Stomach (tissue), 19 donors: ENCODE results near the gene OR10G6. TPM values are rescaled to one million over a fixed set of nuclear protein-coding genes. Genes with fewer than 3 reads are reported as not detected.

ENCODE experiments used
- DNase-seq, 2 donors: peaks; one replicate each; pipeline versions ENCODE4 v3.0.0 to v3.0.0-alpha.2; 2013 to 2019
- H3K27ac ChIP-seq, 5 donors: fragments of 200-600 bp in 4 of 5; sonication (generic) in 4 of 5; one replicate each; pipeline ENCODE4 v1.5.1; 2013 to 2019; ENCODE audit warnings: mild to moderate bottlenecking in 1 of 5, moderate library complexity in 1 of 5
- H3K27me3 ChIP-seq, 3 donors: fragments of 200-600 bp; sonication (generic); one replicate each; pipeline ENCODE4 v1.5.1; 2017 to 2019; ENCODE audit warnings: mixed run types in 1 of 3
- H3K36me3 ChIP-seq, 4 donors: fragments of 200-600 bp; sonication (generic); 1 replicate in 3 of 4; 2 replicates in 1 of 4; pipeline ENCODE4 v1.5.1; 2016 to 2019
- H3K4me1 ChIP-seq, 4 donors: fragments of 200-600 bp; sonication (generic); one replicate each; pipeline ENCODE4 v1.5.1; 2016 to 2019
- H3K4me3 ChIP-seq, 4 donors: fragments of 200-600 bp; sonication (generic) in 3 of 4; one replicate each; pipeline ENCODE4 v1.5.1; 2016 to 2019; ENCODE audit warnings: mild to moderate bottlenecking in 1 of 4
- H3K9me3 ChIP-seq, 4 donors: fragments of 200-600 bp; sonication (generic); one replicate each; pipeline ENCODE4 v1.5.1; 2016 to 2019
- CTCF ChIP-seq, 7 experiments: fragments of 450-650 bp in 4 of 7; fragments of 200-600 bp in 3 of 7; sonication (generic) in 3 of 7; IDR thresholded peaks; one replicate each; pipeline ENCODE4 v1.5.1; 2016 to 2019; ENCODE audit warnings: antibody characterized with exemption in 7 of 7, control low read depth in 2 of 7, mild to moderate bottlenecking in 1 of 7
- EP300 ChIP-seq: sonication (generic); formaldehyde crosslinking; IDR thresholded peaks from one replicate; pipeline ENCODE4 v1.6.1; 2017; ENCODE audit warnings: antibody characterized with exemption
- POLR2A ChIP-seq, 4 donors: fragments of 450-650 bp; IDR thresholded peaks; one replicate each; pipeline ENCODE4 v1.6.1; 2016; ENCODE audit warnings: antibody characterized with exemption in 4 of 4, control low read depth in 2 of 4, mild to moderate bottlenecking in 1 of 4, moderate library complexity in 1 of 4
- POLR2AphosphoS5 ChIP-seq, 3 donors: sonication (generic); formaldehyde crosslinking; IDR thresholded peaks; one replicate each; pipeline ENCODE4 v1.6.1; 2016; ENCODE audit warnings: antibody characterized with exemption in 3 of 3
- WGBS, 5 donors: extraction: QIAGEN DNeasy Blood & Tissue Kit in 3 of 5; methylation state at CpG; one replicate each; pipeline versions ENCODE4 v1.1.5 to v1.1.7; 2013 to 2018; 5-methylcytosine and 5-hydroxymethylcytosine counted together
- intact Hi-C: fragments of 100-400 bp; cut with DNase I; formaldehyde crosslinking; loops from one replicate; pipeline ENCODE4 v1.15.1; 2023; ENCODE audit warnings: low total_unique reads
- long read RNA-seq, 10 donors: transcript quantifications; one replicate each; lab custom pipeline, GENCODE V29; 2026
- polyA plus RNA-seq, 3 donors: library from polyadenylated mRNA; stranded (reverse); fragments of 200-250 nt; gene quantifications; one replicate each; pipeline ENCODE4 v1.2.3, GENCODE V29; 2013
- total RNA-seq, 5 donors: library from RNA; depleted of rRNA; stranded (reverse); fragments of >200 nt; gene quantifications; one replicate each; pipeline versions ENCODE4 v1.1.0 to v1.2.3, GENCODE V29; 2014 to 2016
- donor health status: healthy with polysubstance abuse.
- donor health status: Bipolar disorder and iron deficiency.
- donor health status: healthy.

The OR10G6 gene
- total RNA-seq (not detected), polyA plus RNA-seq (not detected)
- long read RNA-seq, donor 1: 0 reads
- long read RNA-seq, donor 2: 0 reads
- long read RNA-seq, donor 3: 0 reads
- long read RNA-seq, donor 4: 0 reads
- long read RNA-seq, donor 5: 0 reads
- long read RNA-seq, donor 6: 0 reads
- long read RNA-seq, donor 7: 0 reads
- long read RNA-seq, donor 8: 0 reads
- long read RNA-seq, donor 9: 0 reads
- long read RNA-seq, donor 10: 0 reads

GRCh38 chr11:123995119-123995518 is at the start of gene OR10G6:
Gene OR10G6, minus strand, starts transcription at chr11:123995161. Its CDS starts 0 bp downstream, at chr11:123995161.
- Histone ChIP-seq H3K9me3 (no peaks in the 10 kb centered on the region), H3K27me3 (no peaks in the 10 kb centered on the region), H3K4me1 (no peaks in the 10 kb centered on the region), H3K36me3 (no peaks in the 10 kb centered on the region), H3K4me3 (no peak within 1 kb of the TSS), H3K27ac (no peak within 1 kb of the TSS)
- TF ChIP-seq CTCF (IDR thresholded peaks at IDR 0.05) (no peak), EP300 (no peak), POLR2AphosphoS5 (IDR thresholded peaks at IDR 0.05) (no peak), POLR2A (IDR thresholded peaks at IDR 0.05) (no peak)
- DNase-seq: no peak
- WGBS, 5 donors: 74 to 87% (median 76%) methylated on average over 1 of the region's 1 CpG
- intact Hi-C loops: no loop called here

- TF ChIP-seq EP300 (no peak), POLR2A (IDR thresholded peaks at IDR 0.05) (no peak), CTCF (IDR thresholded peaks at IDR 0.05) (no peak), POLR2AphosphoS5 (IDR thresholded peaks at IDR 0.05) (no peak)
- no peak for DNase-seq
- 68 to 76% (median 71%) methylated on average over 4 of the region's 4 CpGs for WGBS, 5 donors
- H3K4me3 ChIP-seq: no peak overlapping the region
- no peaks in the 10 kb centered on the region for H3K9me3 ChIP-seq
- no peaks in the 10 kb centered on the region for H3K4me1 ChIP-seq
- no peaks in the 10 kb centered on the region for H3K36me3 ChIP-seq
- no peak overlapping the region for H3K27ac ChIP-seq
- intact Hi-C loops: no loop called here
- no peaks in the 10 kb centered on the region for H3K27me3 ChIP-seq
Observed at GRCh38 chr11:124043420-124043819, 48.5 kb upstream of the OR10G6 start.

- Histone ChIP-seq H3K4me1 (no peaks in the 10 kb centered on the region), H3K27me3 (no peaks in the 10 kb centered on the region), H3K36me3 (no peaks in the 10 kb centered on the region), H3K9me3 (no peaks in the 10 kb centered on the region), H3K4me3 (no peak within 1 kb of the TSS), H3K27ac (no peak within 1 kb of the TSS)
- no peak for TF ChIP-seq POLR2A (IDR thresholded peaks at IDR 0.05)
- TF ChIP-seq CTCF (IDR thresholded peaks at IDR 0.05): no peak
- no peak for TF ChIP-seq EP300
- no peak for TF ChIP-seq POLR2AphosphoS5 (IDR thresholded peaks at IDR 0.05)
- no peak for DNase-seq
- 0 to 8% (median 2%) methylated on average over 1 of the region's 1 CpG for WGBS, 5 donors
- intact Hi-C loops: no loop called here
Observed at GRCh38 chr11:124041254-124041653, 46.3 kb upstream of the OR10G6 start, which contains the start of gene OR10G7. Gene OR10G7, minus strand, starts transcription at chr11:124041325. Its CDS starts 2,324 bp downstream, at chr11:124039001.

GRCh38 chr11:124039557-124039956 is 44.6 kb upstream of the OR10G6 start:
- intact Hi-C loops: no loop called here
- WGBS, 5 donors: 76 to 85% (median 79%) methylated on average over 9 of the region's 9 CpGs
- TF ChIP-seq CTCF (IDR thresholded peaks at IDR 0.05): no peak
- no peak for TF ChIP-seq EP300
- TF ChIP-seq POLR2A (IDR thresholded peaks at IDR 0.05): no peak
- no peak for TF ChIP-seq POLR2AphosphoS5 (IDR thresholded peaks at IDR 0.05)

More at GRCh38 chr11:124039557-124039956, 44.6 kb upstream of the OR10G6 start:
- Histone ChIP-seq H3K27ac (no peak overlapping the region), H3K36me3 (no peaks in the 10 kb centered on the region), H3K4me1 (no peaks in the 10 kb centered on the region), H3K27me3 (no peaks in the 10 kb centered on the region), H3K9me3 (no peaks in the 10 kb centered on the region), H3K4me3 (no peak overlapping the region)
- DNase-seq: no peak
